HL-60 (cell line): ENCODE data around the gene KATNAL2.

Source experiments
- DNase-seq, 2 experiments: peaks; one replicate each; pipeline ENCODE4 v3.0.0-alpha.2; 2010 to 2020; ENCODE audit warnings: low read depth in 1 of 2, low spot score in 1 of 2
- H3K27ac ChIP-seq: fragments of 250-450 bp; sonication (Bioruptor Pico); replicated peaks from 2 replicates; pipeline ENCODE4 v1.5.1; 2020; ENCODE audit warnings: mild to moderate bottlenecking, moderate library complexity
- H3K27me3 ChIP-seq: fragments of 250-450 bp; sonication (Bioruptor Pico); 2 replicates; pipeline ENCODE4 v1.5.1; 2021; ENCODE audit warnings: mild to moderate bottlenecking, moderate library complexity; ENCODE audit not compliant: insufficient read depth, poor library complexity, severe bottlenecking
- H3K4me3 ChIP-seq: replicated peaks from 2 replicates; pipeline ENCODE4 v1.5.1; 2011; ENCODE audit warnings: mild to moderate bottlenecking, control low read depth, low read length; ENCODE audit not compliant: insufficient read depth
- CTCF ChIP-seq: IDR thresholded peaks from one replicate; pipeline ENCODE4 v1.5.1; 2011; ENCODE audit warnings: low read length, control low read depth, inconsistent platforms; ENCODE audit not compliant: insufficient read depth
- GABPA ChIP-seq: IDR thresholded peaks from 2 replicates; pipeline ENCODE4 v1.6.1; 2012; ENCODE audit warnings: low read depth
- POLR2AphosphoS5 ChIP-seq: IDR thresholded peaks from 2 replicates; pipeline ENCODE4 v1.6.1; 2012; ENCODE audit warnings: low read depth
- REST ChIP-seq: IDR thresholded peaks from 2 replicates; pipeline ENCODE4 v1.6.1; 2012; ENCODE audit warnings: low read depth; ENCODE audit not compliant: insufficient replicate concordance
- SPI1 ChIP-seq: IDR thresholded peaks from 2 replicates; pipeline ENCODE4 v1.6.1; 2012; ENCODE audit warnings: low read depth, mild to moderate bottlenecking, borderline replicate concordance

Gene KATNAL2

GRCh38 chr18:46939998-46940571 is 22.7 kb downstream of the KATNAL2 start:
- DNase-seq: no peak
- Histone ChIP-seq H3K27me3 (no peaks in the 10 kb centered on the region), H3K4me3 (no peak overlapping the region), H3K27ac (no peak overlapping the region)
- TF ChIP-seq GABPA (no peak), CTCF (no peak), POLR2AphosphoS5 (no peak)

- no peak overlapping the region for H3K27ac ChIP-seq
These were observed 25.2 kb downstream of the KATNAL2 start for GRCh38 chr18:46942646-46943045.

GRCh38 chr18:46946656-46947282 is 29.4 kb downstream of the KATNAL2 start:
- no peaks in the 10 kb centered on the region for H3K27me3 ChIP-seq
- DNase-seq: no peak
- no peak overlapping the region for H3K27ac ChIP-seq
- H3K4me3 ChIP-seq: no peak overlapping the region
- TF ChIP-seq SPI1: no peak

More at GRCh38 chr18:46942646-46943045, 25.2 kb downstream of the KATNAL2 start:
- no peak for TF ChIP-seq REST
- no peak for TF ChIP-seq SPI1
- no peak for TF ChIP-seq POLR2AphosphoS5
- no peak for TF ChIP-seq GABPA
- no peak for TF ChIP-seq CTCF
- no peak for DNase-seq
- H3K4me3 ChIP-seq: no peak overlapping the region
- H3K27me3 ChIP-seq: no peaks in the 10 kb centered on the region

- Histone ChIP-seq H3K4me3 (no peak overlapping the region), H3K27me3 (no peaks in the 10 kb centered on the region), H3K27ac (no peak overlapping the region)
- DNase-seq: no peak
- no peak for TF ChIP-seq REST
- TF ChIP-seq GABPA: no peak
- peak; percentile 62 for TF ChIP-seq CTCF
- no peak for TF ChIP-seq POLR2AphosphoS5
- TF ChIP-seq SPI1: no peak
These were observed 32.8 kb downstream of the KATNAL2 start for GRCh38 chr18:46950064-46950656.
